Measurements from ENCODE around the gene RBM23. TPM values are rescaled to one million over a fixed set of nuclear protein-coding genes. Genes with fewer than 3 reads are reported as not detected.

RBM23 gene
- polyA plus RNA-seq, 1 donor (not counting 4 experiments of a cell fraction or from before 2014, with no cell fraction given): 50.8 TPM

- FAIRE-seq: no peak
- Histone ChIP-seq H3K27ac (ENCODE audit: control insufficient read depth, insufficient read depth, low read length) (no peak overlapping the region), H2AFZ (ENCODE audit: control insufficient read depth, low read length) (no peak overlapping the region), H3K4me1 (ENCODE audit: control insufficient read depth, extremely low read depth, insufficient read depth, low read length) (peaks cover 18% of the 10 kb centered on the region), H3K4me2 (ENCODE audit: control insufficient read depth, extremely low read depth, insufficient read depth, low read depth, low read length) (peak overlapping the region; percentile 17), H3K9ac (ENCODE audit: control insufficient read depth, extremely low read depth, insufficient read depth, low read length) (no peak overlapping the region), H4K20me1 (ENCODE audit: control insufficient read depth, extremely low read depth, insufficient read depth, low read length) (no peaks in the 10 kb centered on the region), H3K79me2 (ENCODE audit: control insufficient read depth, insufficient read depth, low read length) (no peaks in the 10 kb centered on the region), H3K27me3 (ENCODE audit: control insufficient read depth, extremely low read depth, insufficient read depth, low read length) (no peaks in the 10 kb centered on the region), H3K9me3 (ENCODE audit: control insufficient read depth, low read depth, low read length) (no peaks in the 10 kb centered on the region), H3K4me3 (ENCODE audit: control insufficient read depth in 2 of 3, extremely low read depth in 1 of 3, insufficient read depth in 2 of 3, low read depth in 1 of 3, low read length in 3 of 3) (no peak overlapping the region), H3K9me1 (ENCODE audit: control insufficient read depth, extremely low read depth, insufficient read depth, low read length) (no peaks in the 10 kb centered on the region), H3K36me3 (ENCODE audit: control insufficient read depth in 2 of 2, extremely low read depth in 1 of 2, insufficient read depth in 2 of 2, low read length in 2 of 2) (no peaks in the 10 kb centered on the region)
- no peak for DNase-seq (ENCODE audit: low read depth, low spot score)
- dilution Hi-C loops (cut with MboI; ENCODE audit: extremely low pct_ligation_motif_present, low sequenced_read_pairs): no loop called here
- TF ChIP-seq CTCF (optimal IDR thresholded peaks at IDR 0.05 in 1 of 3, IDR thresholded peaks at IDR 0.05 in 1 of 3, conservative IDR thresholded peaks at IDR 0.05 in 1 of 3; ENCODE audit: extremely low read depth in 1 of 3, insufficient read depth in 2 of 3, low read length in 3 of 3) (no peak), EZH2 (IDR thresholded peaks at IDR 0.05; ENCODE audit: low read length) (no peak)
Measured at GRCh38 chr14:22890416-22890815, 28.5 kb downstream of the RBM23 start.

GRCh38 chr14:22888662-22889061, 30.3 kb downstream of the RBM23 start:
- H3K9me1 ChIP-seq (ENCODE audit: control insufficient read depth, extremely low read depth, insufficient read depth, low read length): no peaks in the 10 kb centered on the region
- dilution Hi-C loops (cut with MboI; ENCODE audit: extremely low pct_ligation_motif_present, low sequenced_read_pairs): no loop called here
- H3K9me3 ChIP-seq (ENCODE audit: control insufficient read depth, low read depth, low read length): no peaks in the 10 kb centered on the region
- H3K4me2 ChIP-seq (ENCODE audit: control insufficient read depth, extremely low read depth, insufficient read depth, low read depth, low read length): no peak overlapping the region
- no peak overlapping the region for H3K4me3 ChIP-seq (ENCODE audit: control insufficient read depth in 2 of 3, extremely low read depth in 1 of 3, insufficient read depth in 2 of 3, low read depth in 1 of 3, low read length in 3 of 3)
- H2AFZ ChIP-seq (ENCODE audit: control insufficient read depth, low read length): no peak overlapping the region
- H3K27ac ChIP-seq (ENCODE audit: control insufficient read depth, insufficient read depth, low read length): no peak overlapping the region
- H3K9ac ChIP-seq (ENCODE audit: control insufficient read depth, extremely low read depth, insufficient read depth, low read length): no peak overlapping the region
- H3K79me2 ChIP-seq (ENCODE audit: control insufficient read depth, insufficient read depth, low read length): no peaks in the 10 kb centered on the region
- no peaks in the 10 kb centered on the region for H3K27me3 ChIP-seq (ENCODE audit: control insufficient read depth, extremely low read depth, insufficient read depth, low read length)
- DNase-seq (ENCODE audit: low read depth, low spot score) (no peak), FAIRE-seq (no peak)
- H3K4me1 ChIP-seq (ENCODE audit: control insufficient read depth, extremely low read depth, insufficient read depth, low read length): peaks cover 18% of the 10 kb centered on the region
- H4K20me1 ChIP-seq (ENCODE audit: control insufficient read depth, extremely low read depth, insufficient read depth, low read length): no peaks in the 10 kb centered on the region
- no peaks in the 10 kb centered on the region for H3K36me3 ChIP-seq (ENCODE audit: control insufficient read depth in 2 of 2, extremely low read depth in 1 of 2, insufficient read depth in 2 of 2, low read length in 2 of 2)
- no peak for TF ChIP-seq EZH2 (IDR thresholded peaks at IDR 0.05; ENCODE audit: low read length)
- no peak for TF ChIP-seq CTCF (optimal IDR thresholded peaks at IDR 0.05 in 1 of 3, IDR thresholded peaks at IDR 0.05 in 1 of 3, conservative IDR thresholded peaks at IDR 0.05 in 1 of 3; ENCODE audit: extremely low read depth in 1 of 3, insufficient read depth in 2 of 3, low read length in 3 of 3)
